H1 (cell line): ENCODE data around the gene TCERG1L. TPM values are rescaled to one million over a fixed set of nuclear protein-coding genes. Genes with fewer than 3 reads are reported as not detected.

Source experiments
- CTCF ChIA-PET: fragments of 300-600 bp; sonication (Branson Sonifier 250); formaldehyde crosslinking; loops from one replicate; lab custom pipeline; 2021; ENCODE audit not compliant: partially characterized antibody; lab: Charles Lee
- POLR2A ChIA-PET: fragments of 300-600 bp; sonication (Branson Sonifier 250); formaldehyde crosslinking; loops from one replicate; lab custom pipeline; 2021; ENCODE audit warnings: inconsistent platforms; ENCODE audit not compliant: partially characterized antibody; lab: Charles Lee
- DNase-seq, 2 experiments: peaks; one replicate each; pipeline versions ENCODE4 v3.0.0 to v3.0.0-alpha.2; 2010 to 2022; ENCODE audit warnings: low spot score in 2 of 2, low read depth in 1 of 2, mixed read lengths in 1 of 2
- FAIRE-seq: peaks from 2 replicates; lab custom pipeline; 2011; peaks lifted over from hg19 to GRCh38; lab: Jason Lieb, UNC
- H2AFZ ChIP-seq: 2 replicates; pipeline ENCODE4 v1.8.1; 2012; ENCODE audit warnings: low read length, inconsistent platforms
- H2AK5ac ChIP-seq: 2 replicates; pipeline ENCODE4 v1.6.1; 2013; ENCODE audit warnings: low read depth, low read length
- H2BK120ac ChIP-seq: replicated peaks from 2 replicates; pipeline ENCODE3; 2013; ENCODE audit warnings: low read depth, low read length, inconsistent platforms
- H2BK12ac ChIP-seq: 2 replicates; pipeline ENCODE4 v1.6.1; 2013; ENCODE audit warnings: low read depth, low read length
- H2BK15ac ChIP-seq: 2 replicates; pipeline ENCODE4 v1.6.1; 2013; ENCODE audit warnings: low read length
- H2BK20ac ChIP-seq: 2 replicates; pipeline ENCODE4 v1.6.1; 2013; ENCODE audit warnings: low read length
- H2BK5ac ChIP-seq: 2 replicates; pipeline ENCODE4 v1.6.1; 2013; ENCODE audit warnings: low read depth, low read length
- H3K14ac ChIP-seq: 2 replicates; pipeline ENCODE4 v1.6.1; 2013; ENCODE audit warnings: inconsistent platforms; ENCODE audit not compliant: insufficient read length
- H3K18ac ChIP-seq: 2 replicates; pipeline ENCODE4 v1.6.1; 2013; ENCODE audit warnings: low read length; ENCODE audit errors: extremely low read depth
- H3K23ac ChIP-seq: 2 replicates; pipeline ENCODE4 v1.6.1; 2013; ENCODE audit warnings: inconsistent platforms; ENCODE audit not compliant: insufficient read length
- H3K23me2 ChIP-seq: 2 replicates; pipeline ENCODE4 v1.6.1; 2013; ENCODE audit warnings: low read depth, low read length
- H3K27ac ChIP-seq: 2 replicates; pipeline ENCODE4 v1.6.1; 2011; ENCODE audit warnings: low read depth, low read length, inconsistent platforms
- H3K27me3 ChIP-seq, 4 experiments: replicated peaks in 1 of 4; 1 replicate in 1 of 4; 2 replicates in 3 of 4; pipeline versions ENCODE4 v1.6.1 to v1.8.1; 2011 to 2013; ENCODE audit warnings: low read length in 3 of 4, mild to moderate bottlenecking in 3 of 4, inconsistent platforms in 2 of 4, mixed read lengths in 2 of 4, moderate library complexity in 1 of 4; ENCODE audit not compliant: control insufficient read depth in 3 of 4, insufficient read depth in 3 of 4; ENCODE audit errors: extremely low read depth in 1 of 4
- H3K36me3 ChIP-seq, 4 experiments: 2 replicates each; pipeline versions ENCODE4 v1.6.1 to v1.8.1; 2011 to 2013; ENCODE audit warnings: mild to moderate bottlenecking in 4 of 4, low read length in 3 of 4, moderate library complexity in 2 of 4, control low read depth in 1 of 4, inconsistent platforms in 1 of 4; ENCODE audit not compliant: insufficient read depth in 4 of 4, control insufficient read depth in 2 of 4
- H3K4ac ChIP-seq: replicated peaks from 2 replicates; pipeline ENCODE3; 2013; ENCODE audit warnings: low read length, low read depth, mixed read lengths, inconsistent platforms; ENCODE audit not compliant: insufficient read length
- H3K4me1 ChIP-seq, 4 experiments: replicated peaks in 1 of 4; 1 replicate in 1 of 4; 2 replicates in 3 of 4; pipeline versions ENCODE4 v1.6.1 to v1.8.1; 2011 to 2013; ENCODE audit warnings: low read length in 3 of 4, inconsistent platforms in 2 of 4, mixed read lengths in 1 of 4; ENCODE audit not compliant: insufficient read depth in 4 of 4, control insufficient read depth in 3 of 4
- H3K4me2 ChIP-seq, 2 experiments: 2 replicates each; pipeline versions ENCODE4 v1.6.1 to v1.8.1; 2011 to 2013; ENCODE audit warnings: low read depth in 2 of 2, low read length in 2 of 2, control low read depth in 1 of 2, inconsistent platforms in 1 of 2, mild to moderate bottlenecking in 1 of 2; ENCODE audit not compliant: insufficient read depth in 1 of 2
- H3K4me3 ChIP-seq, 4 experiments: fragments of 200-600, 300-600 bp in 1 of 4; sonication (generic), shearing (Covaris generic), sonication (Bioruptor Twin) in 1 of 4; 2 replicates each; pipeline versions ENCODE4 v1.5.1 to v1.8.1; 2011 to 2016; ENCODE audit warnings: low read length in 4 of 4, low read depth in 3 of 4, control low read depth in 2 of 4, inconsistent platforms in 2 of 4, mild to moderate bottlenecking in 2 of 4, mixed read lengths in 1 of 4, moderate library complexity in 1 of 4; ENCODE audit not compliant: insufficient read depth in 2 of 4; ENCODE audit errors: extremely low read depth in 1 of 4
- H3K56ac ChIP-seq: replicated peaks from 2 replicates; pipeline ENCODE3; 2013; ENCODE audit warnings: low read depth, mild to moderate bottlenecking, mixed read lengths, low read length, inconsistent platforms; ENCODE audit not compliant: insufficient read length
- H3K79me1 ChIP-seq: 2 replicates; pipeline ENCODE4 v1.6.1; 2013; ENCODE audit warnings: low read depth, low read length, control low read depth
- H3K79me2 ChIP-seq, 2 experiments: 2 replicates each; pipeline versions ENCODE4 v1.6.1 to v1.8.1; 2012 to 2013; ENCODE audit warnings: low read length in 2 of 2, mild to moderate bottlenecking in 2 of 2, inconsistent platforms in 1 of 2; ENCODE audit not compliant: insufficient read depth in 2 of 2, control insufficient read depth in 1 of 2
- H3K9ac ChIP-seq, 4 experiments: replicated peaks in 1 of 4; 1 replicate in 1 of 4; 2 replicates in 3 of 4; pipeline versions ENCODE4 v1.6.1 to v1.8.1; 2011 to 2013; ENCODE audit warnings: low read depth in 3 of 4, low read length in 3 of 4, control low read depth in 2 of 4, mild to moderate bottlenecking in 2 of 4, moderate library complexity in 2 of 4, inconsistent platforms in 1 of 4; ENCODE audit errors: extremely low read depth in 1 of 4
- H3K9me3 ChIP-seq, 2 experiments: 2 replicates each; pipeline versions ENCODE4 v1.6.1 to v1.8.1; 2012 to 2013; ENCODE audit warnings: mild to moderate bottlenecking in 2 of 2, moderate library complexity in 2 of 2, control low read depth in 1 of 2, inconsistent platforms in 1 of 2, low read depth in 1 of 2, low read length in 1 of 2, mixed read lengths in 1 of 2; ENCODE audit not compliant: insufficient read depth in 2 of 2
- H4K20me1 ChIP-seq, 2 experiments: replicated peaks in 1 of 2; 2 replicates each; pipeline versions ENCODE3 to v1.8.1; 2011 to 2013; ENCODE audit warnings: inconsistent platforms in 2 of 2, low read length in 2 of 2, mild to moderate bottlenecking in 1 of 2; ENCODE audit not compliant: insufficient read depth in 2 of 2, control insufficient read depth in 1 of 2
- H4K5ac ChIP-seq: 2 replicates; pipeline ENCODE4 v1.6.1; 2013; ENCODE audit warnings: low read length, low read depth, mixed read lengths, inconsistent platforms; ENCODE audit not compliant: insufficient read length
- H4K8ac ChIP-seq: 2 replicates; pipeline ENCODE4 v1.8.0; 2013; ENCODE audit warnings: mild to moderate bottlenecking, moderate library complexity, low read length, inconsistent platforms; ENCODE audit not compliant: insufficient read depth; ENCODE audit errors: extremely low read depth
- H4K91ac ChIP-seq: replicated peaks from 2 replicates; pipeline ENCODE3; 2013; ENCODE audit warnings: low read length, mixed read lengths, inconsistent platforms; ENCODE audit not compliant: insufficient read length
- CHD2 ChIP-seq: IDR thresholded peaks from 2 replicates; pipeline ENCODE4 v1.6.1; 2012; ENCODE audit warnings: low read length, improper control_type of control experiment
- CTBP2 ChIP-seq: IDR thresholded peaks from 2 replicates; pipeline ENCODE4 v1.7.0; 2011; ENCODE audit warnings: borderline replicate concordance, mild to moderate bottlenecking, moderate library complexity, mixed read lengths, low read length; ENCODE audit not compliant: insufficient read depth, insufficient read length
- NANOG ChIP-seq: IDR thresholded peaks from 2 replicates; pipeline ENCODE4 v1.6.1; 2011; ENCODE audit warnings: low read length, low read depth, mild to moderate bottlenecking, inconsistent platforms; ENCODE audit not compliant: insufficient read depth, poor library complexity, severe bottlenecking
- PHF8 ChIP-seq: fragments of 200-600 bp; sonication (generic); conservative IDR thresholded peaks from 2 replicates; pipeline ENCODE4 v1.7.1; 2012; ENCODE audit warnings: low read depth, mild to moderate bottlenecking, inconsistent platforms, low read length, moderate library complexity
- RAD21 ChIP-seq, 2 experiments: IDR thresholded peaks in 1 of 2; conservative IDR thresholded peaks in 1 of 2; 2 replicates each; pipeline ENCODE4 v1.6.1; 2011; ENCODE audit warnings: low read depth in 2 of 2, low read length in 2 of 2, improper control_type of control experiment in 1 of 2, inconsistent platforms in 1 of 2, mild to moderate bottlenecking in 1 of 2, moderate library complexity in 1 of 2
- SAP30 ChIP-seq: fragments of 300-600 bp; sonication (generic); IDR thresholded peaks from 2 replicates; pipeline ENCODE4 v1.7.1; 2012; ENCODE audit warnings: low read length, moderate library complexity, mild to moderate bottlenecking, inconsistent platforms; ENCODE audit not compliant: insufficient read depth, insufficient replicate concordance
- YY1 ChIP-seq: IDR thresholded peaks from 2 replicates; pipeline ENCODE4 v1.6.1; 2011; ENCODE audit warnings: low read depth, mild to moderate bottlenecking, low read length
- WGBS, 2 experiments: shearing (Covaris generic) in 1 of 2; methylation state at CpG; one replicate each; pipeline versions ENCODE4 v1.1.6 to v1.1.7; 2013 to 2015; ENCODE audit warnings: low lambda C conversion rate in 2 of 2, mixed read lengths in 2 of 2, inconsistent platforms in 1 of 2, low coverage in 1 of 2, missing lambda C conversion rate in 1 of 2; ENCODE audit not compliant: insufficient replicate concordance in 2 of 2, insufficient coverage in 1 of 2, insufficient read length in 1 of 2; ENCODE audit errors: extremely low coverage in 1 of 2, missing lambda C conversion rate in 1 of 2; 5-methylcytosine and 5-hydroxymethylcytosine counted together
- polyA plus RNA-seq, 7 experiments: library from polyadenylated mRNA; depleted of rRNA in 3 of 7; stranded (reverse) in 5 of 7; unstranded in 2 of 7; fragments of >200 nt in 5 of 7; fragments of 200-250 nt in 2 of 7; gene quantifications; 1 replicate in 5 of 7; 2 replicates in 1 of 7; 4 replicates in 1 of 7; pipeline versions ENCODE4 v1.2.1 to v1.2.3, GENCODE V29; 2011 to 2013; ENCODE audit warnings: missing spikeins in 2 of 7, mixed read lengths in 2 of 7
- total RNA-seq: library from RNA; stranded (reverse); fragmentation: NEBNext Ultra II Directional; extraction: Animal tissue kit (Norgen Biotek cat#: 25700); gene quantifications from 2 replicates; pipeline ENCODE4 v1.2.1, GENCODE V29; 2021

The TCERG1L gene
- total and polyA plus RNA-seq, 2 of the 8 experiments (the other 6 are each of a cell fraction or from before 2014, with no cell fraction given): 3.9 to 6.9 TPM

DNA sequence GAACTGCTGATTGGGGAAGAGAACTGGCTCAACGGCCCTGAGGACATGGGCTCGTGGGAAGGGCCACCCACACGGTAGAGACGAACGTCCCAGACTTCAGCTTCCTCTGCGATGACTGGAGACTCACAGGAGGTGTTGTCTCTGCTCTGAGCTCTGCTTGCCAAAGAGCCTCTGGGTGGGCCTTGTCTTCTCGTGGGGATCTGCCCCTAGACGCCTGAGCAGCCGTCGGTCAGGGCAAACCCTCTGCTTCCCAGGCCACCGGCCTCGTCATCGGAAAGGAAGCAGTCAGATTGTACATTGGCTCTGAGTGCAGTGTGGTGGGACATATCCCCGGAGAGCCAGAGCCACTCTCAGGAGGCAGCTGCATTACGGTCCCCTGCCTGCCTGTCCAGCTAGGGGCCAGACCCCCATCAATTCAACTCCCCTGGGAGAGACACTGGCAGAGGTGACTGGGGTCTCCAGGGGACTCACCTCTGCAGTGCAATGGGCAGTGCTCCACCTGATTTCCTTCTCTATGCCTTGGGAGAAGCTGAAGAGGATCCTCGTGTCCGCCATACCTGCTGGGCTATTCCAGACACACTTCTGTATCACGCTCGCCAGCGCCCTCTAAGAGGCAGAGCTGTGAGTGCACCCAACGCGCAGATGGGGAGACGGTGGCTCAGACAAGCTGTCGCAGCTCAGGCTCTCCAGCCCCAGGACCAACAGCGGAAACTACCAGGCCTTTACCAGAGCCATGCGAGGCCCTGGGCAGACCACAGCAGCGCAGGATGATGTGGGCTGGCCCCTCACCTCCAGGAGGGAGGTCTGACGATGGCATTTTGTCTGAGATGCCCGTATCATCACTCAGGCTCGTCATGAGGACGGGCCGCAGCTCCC, 227.4 kb downstream of the TCERG1L start:
- Histone ChIP-seq H3K27me3 (no peaks in the 10 kb centered on the region; a peak in 3 of 7 replicates), H3K23ac (no peak overlapping the region), H3K4ac (no peak overlapping the region), H3K9me3 (peaks cover 0 to 3% of the 10 kb centered on the region in 2 experiments; a peak in 1 of 4 replicates), H3K79me2 (no peaks in the 10 kb centered on the region), H3K23me2 (no peaks in the 10 kb centered on the region), H3K79me1 (no peaks in the 10 kb centered on the region), H3K9ac (no peak overlapping the region), H2BK5ac (peak overlapping the region; percentile 87; the same call in 1 of the 2 replicates), H3K36me3 (no peaks in the 10 kb centered on the region), H3K27ac (no peak overlapping the region), H2AFZ (0 out of 2 replicates have a peak overlapping the region, but pooled peaks have one; percentile 7), H2BK120ac (peak overlapping the region; percentile 34), H3K4me2 (no peak overlapping the region), H4K5ac (no peak overlapping the region), H3K4me1 (peaks cover 0 to 5% (median 0%) of the 10 kb centered on the region in 4 experiments; a peak in 2 of 7 replicates), H3K56ac (no peak overlapping the region), H4K20me1 (no peaks in the 10 kb centered on the region), H3K14ac (no peak overlapping the region), H3K18ac (peak overlapping the region; percentile 95), H2BK12ac (peak overlapping the region; percentile 95; the same call in 1 of the 2 replicates), H4K8ac (no peak overlapping the region), H3K4me3 (no peak overlapping the region), H2AK5ac (0 out of 2 replicates have a peak overlapping the region, but pooled peaks have one; percentile 29), H4K91ac (peak overlapping the region; percentile 89), H2BK20ac (no peak overlapping the region; the same call in 1 of the 2 replicates), H2BK15ac (peak overlapping the region; percentile 88; the same call in 1 of the 2 replicates)
- DNase-seq (peak; percentile 49 to 86), FAIRE-seq (peak; percentile 39)
- CTCF ChIA-PET: interaction anchor here (0.6 to 2.7 kb wide), 49 partner anchors 8 to 890 kb away, joined by 3 to 11 read pairs (median 3); no protein-coding TSS in a partner anchor
- WGBS, 2 experiments: 74% methylated on average over 31 of the region's 32 CpGs; no CpG with 5 or more reads in 1 of the 2 experiments
- POLR2A ChIA-PET: interaction anchor here (1.2 kb wide), 1 partner anchor 96 kb away, joined by 3 read pairs; no protein-coding TSS in a partner anchor
- no peak for TF ChIP-seq CTBP2
- peak; percentile 78 for TF ChIP-seq YY1
- no peak for TF ChIP-seq CHD2
- peak; percentile 71 to 84 for TF ChIP-seq RAD21 (IDR thresholded peaks at IDR 0.05 in 1 of 2, conservative IDR thresholded peaks at IDR 0.05 in 1 of 2; ENCODE audit: low read depth in 2 of 2, low read length in 2 of 2)
- TF ChIP-seq NANOG: no peak
- no peak for TF ChIP-seq SAP30
- no peak for TF ChIP-seq PHF8
